Activated naive CD4-positive, alpha-beta T cell treated with anti-CD3 and anti-CD28 coated beads, Interleukin-2, amount 10 ng/mL, durations not matched to agents 7 days and 5 days (primary cell): Measurements from ENCODE around the gene PPP1R3G.

ENCODE experiments used
- CTCF ChIA-PET: fragments of 350-600 bp; sonication (Branson Sonifier 250); formaldehyde crosslinking; loops from one replicate; lab custom pipeline; 2021; ENCODE audit warnings: antibody characterized with exemption; lab: Charles Lee
- DNase-seq: peaks from one replicate; pipeline ENCODE4 v3.0.0-alpha.2; 2020
- H3K27ac Mint-ChIP-seq: one replicate; pipeline ENCODE4 v1.8.0; 2021; ENCODE audit warnings: mild to moderate bottlenecking, moderate library complexity, mixed read lengths
- H3K27me3 Mint-ChIP-seq: one replicate; pipeline ENCODE4 v1.8.0; 2021; ENCODE audit warnings: mild to moderate bottlenecking, mixed read lengths
- H3K36me3 Mint-ChIP-seq: one replicate; pipeline ENCODE4 v1.8.0; 2021; ENCODE audit warnings: mixed read lengths
- H3K4me1 Mint-ChIP-seq: one replicate; pipeline ENCODE4 v1.8.0; 2021; ENCODE audit warnings: mixed read lengths
- H3K4me3 Mint-ChIP-seq: one replicate; pipeline ENCODE4 v1.8.0; 2021; ENCODE audit warnings: mild to moderate bottlenecking, moderate library complexity, mixed read lengths
- H3K9me3 Mint-ChIP-seq: one replicate; pipeline ENCODE4 v1.8.0; 2021; ENCODE audit warnings: mixed read lengths

Gene PPP1R3G

GRCh38 chr6:5093231-5094015, 8.3 kb downstream of the PPP1R3G start:
- Mint-ChIP-seq H3K27ac (no peak overlapping the region), H3K4me3 (no peak overlapping the region), H3K36me3 (no peaks in the 10 kb centered on the region), H3K4me1 (peaks cover 7% of the 10 kb centered on the region), H3K27me3 (peaks cover 45% of the 10 kb centered on the region), H3K9me3 (no peaks in the 10 kb centered on the region)
- CTCF ChIA-PET: no interaction called here
- no peak for DNase-seq

GRCh38 chr6:5094327-5094726, 9.2 kb downstream of the PPP1R3G start:
- DNase-seq: no peak
- H3K4me3 Mint-ChIP-seq: no peak overlapping the region
- no peak overlapping the region for H3K27ac Mint-ChIP-seq
- peaks cover 7% of the 10 kb centered on the region for H3K4me1 Mint-ChIP-seq
- H3K27me3 Mint-ChIP-seq: peaks cover 40% of the 10 kb centered on the region
- CTCF ChIA-PET: no interaction called here
- H3K36me3 Mint-ChIP-seq: no peaks in the 10 kb centered on the region
- no peaks in the 10 kb centered on the region for H3K9me3 Mint-ChIP-seq

- no peak overlapping the region for H3K4me3 Mint-ChIP-seq
- no peak for DNase-seq
- no peak overlapping the region for H3K27ac Mint-ChIP-seq
Measured at GRCh38 chr6:5095236-5095635, 10.1 kb downstream of the PPP1R3G start.

GRCh38 chr6:5096482-5096881, 11.3 kb downstream of the PPP1R3G start:
- H3K4me3 Mint-ChIP-seq: no peak overlapping the region
- CTCF ChIA-PET: interaction anchor here (0.7 kb wide), 1 partner anchor 39 kb away, joined by 3 read pairs; no protein-coding TSS in a partner anchor
- H3K4me1 Mint-ChIP-seq: peaks cover 1% of the 10 kb centered on the region
- H3K9me3 Mint-ChIP-seq: no peaks in the 10 kb centered on the region
- no peak overlapping the region for H3K27ac Mint-ChIP-seq
- no peaks in the 10 kb centered on the region for H3K36me3 Mint-ChIP-seq
- peaks cover 21% of the 10 kb centered on the region for H3K27me3 Mint-ChIP-seq
- DNase-seq: no peak

More at GRCh38 chr6:5095236-5095635, 10.1 kb downstream of the PPP1R3G start:
- Mint-ChIP-seq H3K36me3 (no peaks in the 10 kb centered on the region), H3K4me1 (peaks cover 4% of the 10 kb centered on the region), H3K27me3 (peaks cover 33% of the 10 kb centered on the region), H3K9me3 (no peaks in the 10 kb centered on the region)
- CTCF ChIA-PET: no interaction called here

- Mint-ChIP-seq H3K27ac (no peak overlapping the region), H3K4me1 (no peaks in the 10 kb centered on the region), H3K9me3 (no peaks in the 10 kb centered on the region), H3K27me3 (peaks cover 6% of the 10 kb centered on the region), H3K4me3 (no peak overlapping the region), H3K36me3 (no peaks in the 10 kb centered on the region)
- CTCF ChIA-PET: no interaction called here
- no peak for DNase-seq
Measured at GRCh38 chr6:5098501-5099270, 13.5 kb downstream of the PPP1R3G start.

- Mint-ChIP-seq H3K4me1 (no peaks in the 10 kb centered on the region), H3K27ac (no peak overlapping the region), H3K36me3 (no peaks in the 10 kb centered on the region), H3K4me3 (no peak overlapping the region), H3K9me3 (no peaks in the 10 kb centered on the region), H3K27me3 (no peaks in the 10 kb centered on the region)
- CTCF ChIA-PET: no interaction called here
- DNase-seq: no peak
Measured at GRCh38 chr6:5099537-5099936, 14.4 kb downstream of the PPP1R3G start.

- no peak for DNase-seq
- Mint-ChIP-seq H3K27ac (no peak overlapping the region), H3K4me1 (no peaks in the 10 kb centered on the region), H3K4me3 (no peak overlapping the region), H3K9me3 (no peaks in the 10 kb centered on the region), H3K36me3 (no peaks in the 10 kb centered on the region), H3K27me3 (no peaks in the 10 kb centered on the region)
- CTCF ChIA-PET: no interaction called here
Measured at GRCh38 chr6:5100806-5101205, 15.7 kb downstream of the PPP1R3G start.

- Mint-ChIP-seq H3K4me3 (no peak overlapping the region), H3K9me3 (no peaks in the 10 kb centered on the region), H3K36me3 (no peaks in the 10 kb centered on the region), H3K27me3 (no peaks in the 10 kb centered on the region), H3K4me1 (no peaks in the 10 kb centered on the region), H3K27ac (no peak overlapping the region)
- DNase-seq: no peak
- CTCF ChIA-PET: no interaction called here
Measured at GRCh38 chr6:5102267-5102970, 17.3 kb downstream of the PPP1R3G start.

- Mint-ChIP-seq H3K36me3 (no peaks in the 10 kb centered on the region), H3K27ac (no peak overlapping the region), H3K4me1 (no peaks in the 10 kb centered on the region), H3K4me3 (no peak overlapping the region), H3K9me3 (no peaks in the 10 kb centered on the region), H3K27me3 (no peaks in the 10 kb centered on the region)
- CTCF ChIA-PET: no interaction called here
- no peak for DNase-seq
Measured at GRCh38 chr6:5103250-5103649, 18.1 kb downstream of the PPP1R3G start.

- H3K9me3 Mint-ChIP-seq: no peaks in the 10 kb centered on the region
- CTCF ChIA-PET: no interaction called here
- no peak overlapping the region for H3K4me3 Mint-ChIP-seq
- H3K36me3 Mint-ChIP-seq: no peaks in the 10 kb centered on the region
- H3K4me1 Mint-ChIP-seq: no peaks in the 10 kb centered on the region
- no peak for DNase-seq
- no peak overlapping the region for H3K27ac Mint-ChIP-seq
- no peaks in the 10 kb centered on the region for H3K27me3 Mint-ChIP-seq
Measured at GRCh38 chr6:5104667-5105066, 19.5 kb downstream of the PPP1R3G start.

- H3K9me3 Mint-ChIP-seq: no peaks in the 10 kb centered on the region
- no peaks in the 10 kb centered on the region for H3K36me3 Mint-ChIP-seq
- H3K4me1 Mint-ChIP-seq: no peaks in the 10 kb centered on the region
- no peak for DNase-seq
- H3K27ac Mint-ChIP-seq: no peak overlapping the region
- H3K27me3 Mint-ChIP-seq: no peaks in the 10 kb centered on the region
- CTCF ChIA-PET: interaction anchor here (0.8 kb wide), 1 partner anchor 291 kb away, joined by 3 read pairs; no protein-coding TSS in a partner anchor
- H3K4me3 Mint-ChIP-seq: no peak overlapping the region
Measured at GRCh38 chr6:5105146-5105545, 20.0 kb downstream of the PPP1R3G start.

- no peaks in the 10 kb centered on the region for H3K27me3 Mint-ChIP-seq
- H3K4me1 Mint-ChIP-seq: no peaks in the 10 kb centered on the region
- no peaks in the 10 kb centered on the region for H3K36me3 Mint-ChIP-seq
- no peak overlapping the region for H3K4me3 Mint-ChIP-seq
- H3K9me3 Mint-ChIP-seq: no peaks in the 10 kb centered on the region
- CTCF ChIA-PET: interaction anchor here (0.6 kb wide), 1 partner anchor 100 kb away, joined by 3 read pairs; no protein-coding TSS in a partner anchor
- no peak overlapping the region for H3K27ac Mint-ChIP-seq
- no peak for DNase-seq
Measured at GRCh38 chr6:5107341-5107740, 22.2 kb downstream of the PPP1R3G start.

- Mint-ChIP-seq H3K4me1 (no peaks in the 10 kb centered on the region), H3K27ac (no peak overlapping the region), H3K9me3 (no peaks in the 10 kb centered on the region), H3K4me3 (no peak overlapping the region), H3K36me3 (no peaks in the 10 kb centered on the region), H3K27me3 (no peaks in the 10 kb centered on the region)
- no peak for DNase-seq
- CTCF ChIA-PET: no interaction called here
Measured at GRCh38 chr6:5108068-5108467, 22.9 kb downstream of the PPP1R3G start.

GRCh38 chr6:5108536-5109150, 23.5 kb downstream of the PPP1R3G start:
- CTCF ChIA-PET: no interaction called here
- H3K4me3 Mint-ChIP-seq: no peak overlapping the region
- no peak for DNase-seq
- H3K4me1 Mint-ChIP-seq: no peaks in the 10 kb centered on the region
- no peaks in the 10 kb centered on the region for H3K27me3 Mint-ChIP-seq
- no peak overlapping the region for H3K27ac Mint-ChIP-seq
- H3K36me3 Mint-ChIP-seq: no peaks in the 10 kb centered on the region
- no peaks in the 10 kb centered on the region for H3K9me3 Mint-ChIP-seq
